Osteoblast (primary cell): ENCODE results near the gene CFAP54. TPM values are rescaled to one million over a fixed set of nuclear protein-coding genes. Genes with fewer than 3 reads are reported as not detected.

Experiments used
- DNase-seq: peaks from one replicate; pipeline ENCODE4 v3.0.0; 2011; ENCODE audit warnings: low spot score, mixed read lengths; ENCODE audit not compliant: insufficient read length; ENCODE audit errors: missing footprints
- H2AFZ ChIP-seq: 2 replicates; pipeline ENCODE4 v1.6.0; 2011; ENCODE audit warnings: mild to moderate bottlenecking, low read length
- H3K27ac ChIP-seq: 2 replicates; pipeline ENCODE4 v1.5.1; 2011; ENCODE audit warnings: mild to moderate bottlenecking, low read depth, low read length, moderate library complexity
- H3K27me3 ChIP-seq: 2 replicates; pipeline ENCODE4 v1.6.0; 2012; ENCODE audit warnings: mild to moderate bottlenecking, control low read depth, inconsistent platforms, low read length, moderate library complexity; ENCODE audit not compliant: insufficient read depth
- H3K36me3 ChIP-seq: 2 replicates; pipeline ENCODE4 v1.5.1; 2011; ENCODE audit warnings: mild to moderate bottlenecking, low read length, control low read depth, moderate library complexity; ENCODE audit not compliant: insufficient read depth
- H3K4me1 ChIP-seq: 2 replicates; pipeline ENCODE4 v1.5.1; 2011; ENCODE audit warnings: mild to moderate bottlenecking, low read length, control low read depth, moderate library complexity; ENCODE audit not compliant: insufficient read depth
- H3K4me2 ChIP-seq: 2 replicates; pipeline ENCODE4 v1.6.0; 2011; ENCODE audit warnings: mild to moderate bottlenecking, low read length; ENCODE audit not compliant: insufficient read depth
- H3K4me3 ChIP-seq: fragments of 200-600 bp; sonication (generic); 3 replicates; pipeline ENCODE4 v1.5.1; 2012; ENCODE audit warnings: mild to moderate bottlenecking, low read length, inconsistent platforms; ENCODE audit not compliant: insufficient read depth
- H3K79me2 ChIP-seq: 2 replicates; pipeline ENCODE4 v1.6.0; 2012; ENCODE audit warnings: mild to moderate bottlenecking, low read length, control low read depth, inconsistent platforms; ENCODE audit not compliant: insufficient read depth
- H3K9me3 ChIP-seq: 2 replicates; pipeline ENCODE4 v1.5.1; 2011; ENCODE audit warnings: low read depth, low read length, control low read depth
- H4K20me1 ChIP-seq: 2 replicates; pipeline ENCODE4 v1.6.0; 2012; ENCODE audit warnings: mild to moderate bottlenecking, low read length, control low read depth; ENCODE audit not compliant: insufficient read depth
- CTCF ChIP-seq: IDR thresholded peaks from 2 replicates; pipeline ENCODE4 v1.5.1; 2011; ENCODE audit warnings: mild to moderate bottlenecking, low read depth, low read length, moderate library complexity; ENCODE audit errors: extremely low read depth
- total RNA-seq: library from RNA; depleted of rRNA; stranded (reverse); fragments of >200 nt; gene quantifications from 2 replicates; pipeline ENCODE4 v1.2.3, GENCODE V29; 2012

The CFAP54 gene
- total RNA-seq, 1 donor: 2.2 TPM

DNA sequence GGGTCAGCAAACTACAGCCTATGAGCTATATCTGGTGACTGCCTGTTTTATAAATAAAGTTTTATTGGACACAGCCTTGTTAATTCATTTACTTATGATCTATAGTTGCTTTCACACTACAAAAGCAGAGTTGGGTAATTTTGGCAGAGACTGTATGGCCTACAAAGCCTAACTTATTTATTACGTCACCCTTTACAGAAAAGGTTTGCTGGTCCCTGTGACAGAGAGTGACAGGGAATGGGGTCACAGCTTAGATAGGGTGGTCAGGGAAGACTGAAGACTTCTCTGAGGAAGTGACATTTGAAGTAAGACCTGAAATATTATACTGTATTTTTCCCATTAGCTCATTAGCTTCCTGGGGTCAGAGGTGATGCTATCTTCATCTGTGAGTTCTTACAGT, 342.0 kb downstream of the CFAP54 start:
- no peak for DNase-seq
- Histone ChIP-seq H3K4me3 (no peak overlapping the region), H3K27me3 (peaks cover 3% of the 10 kb centered on the region), H3K79me2 (no peaks in the 10 kb centered on the region), H4K20me1 (no peaks in the 10 kb centered on the region), H2AFZ (no peak overlapping the region), H3K4me1 (no peaks in the 10 kb centered on the region), H3K9me3 (no peaks in the 10 kb centered on the region), H3K4me2 (no peak overlapping the region), H3K27ac (no peak overlapping the region), H3K36me3 (no peaks in the 10 kb centered on the region)
- TF ChIP-seq CTCF: no peak

GRCh38 chr12:96846293-96846692, 356.9 kb downstream of the CFAP54 start:
- Histone ChIP-seq H3K9me3 (no peaks in the 10 kb centered on the region), H3K27ac (no peak overlapping the region), H2AFZ (no peak overlapping the region), H3K79me2 (no peaks in the 10 kb centered on the region), H3K4me3 (no peak overlapping the region), H4K20me1 (no peaks in the 10 kb centered on the region), H3K27me3 (no peaks in the 10 kb centered on the region), H3K36me3 (no peaks in the 10 kb centered on the region), H3K4me1 (no peaks in the 10 kb centered on the region), H3K4me2 (no peak overlapping the region)
- TF ChIP-seq CTCF: no peak
- no peak for DNase-seq

- H3K4me3 ChIP-seq: no peak overlapping the region
- no peak overlapping the region for H3K27ac ChIP-seq
These were observed 361.3 kb downstream of the CFAP54 start for GRCh38 chr12:96850676-96851075.

GRCh38 chr12:96858162-96858561, 368.8 kb downstream of the CFAP54 start:
- Histone ChIP-seq H3K27ac (no peak overlapping the region), H3K79me2 (no peaks in the 10 kb centered on the region), H3K27me3 (no peaks in the 10 kb centered on the region), H3K9me3 (no peaks in the 10 kb centered on the region), H3K4me3 (no peak overlapping the region), H3K4me2 (no peak overlapping the region), H4K20me1 (no peaks in the 10 kb centered on the region), H2AFZ (no peak overlapping the region), H3K36me3 (no peaks in the 10 kb centered on the region), H3K4me1 (no peaks in the 10 kb centered on the region)
- no peak for DNase-seq
- no peak for TF ChIP-seq CTCF

More at GRCh38 chr12:96850676-96851075, 361.3 kb downstream of the CFAP54 start:
- H3K36me3 ChIP-seq: no peaks in the 10 kb centered on the region
- no peak for TF ChIP-seq CTCF
- H3K27me3 ChIP-seq: no peaks in the 10 kb centered on the region
- H3K4me2 ChIP-seq: no peak overlapping the region
- H3K4me1 ChIP-seq: no peaks in the 10 kb centered on the region
- no peak overlapping the region for H2AFZ ChIP-seq
- no peaks in the 10 kb centered on the region for H3K79me2 ChIP-seq
- no peaks in the 10 kb centered on the region for H3K9me3 ChIP-seq
- no peaks in the 10 kb centered on the region for H4K20me1 ChIP-seq
- no peak for DNase-seq
